ENCODE data around the gene SEC31A.
A peak's percentile ranks its signal among the peaks of the same experiment; 100 is the strongest.
"Not testable (repeated sequence)": the region's sequence is repeated elsewhere in the genome, so short reads cannot be mapped to it uniquely, and the experiment has no call there.

The SEC31A gene

GRCh38 chr4:82818664-82819662, 72.0 kb downstream of the SEC31A start:
- Mint-ChIP-seq H3K4me1 (no peaks in the 10 kb centered on the region), H3K4me3 (no peak overlapping the region), H3K27ac (peak overlapping the region in 1 of 3 experiments; percentile 23), H3K27me3 (ENCODE audit: low read depth) (no peaks in the 10 kb centered on the region), H3K9me3 (no peaks in the 10 kb centered on the region), H3K36me3 (ENCODE audit: low read depth) (peaks cover 59% of the 10 kb centered on the region)
- TF ChIP-seq CTCF (IDR thresholded peaks at IDR 0.05; ENCODE audit: unreplicated experiment in 3 of 3), result no peak

- H3K27ac Mint-ChIP-seq, H3K4me3 Mint-ChIP-seq, H3K4me1 Mint-ChIP-seq: not testable (repeated sequence)
Observed at GRCh38 chr4:82816874-82817273, 74.1 kb downstream of the SEC31A start.

GRCh38 chr4:82814034-82814433, 76.9 kb downstream of the SEC31A start:
- TF ChIP-seq CTCF (IDR thresholded peaks at IDR 0.05; ENCODE audit: unreplicated experiment in 3 of 3), result no peak
- peaks cover 18% of the 10 kb centered on the region for H3K4me1 Mint-ChIP-seq
- H3K27ac Mint-ChIP-seq, result no peak overlapping the region
- no peaks in the 10 kb centered on the region for H3K9me3 Mint-ChIP-seq
- peaks cover 24% of the 10 kb centered on the region for H3K36me3 Mint-ChIP-seq (ENCODE audit: low read depth)
- no peaks in the 10 kb centered on the region for H3K27me3 Mint-ChIP-seq (ENCODE audit: low read depth)
- H3K4me3 Mint-ChIP-seq, result no peak overlapping the region

More at GRCh38 chr4:82816874-82817273, 74.1 kb downstream of the SEC31A start:
- H3K36me3 Mint-ChIP-seq (ENCODE audit: low read depth), result peaks cover 43% of the 10 kb centered on the region
- not testable (repeated sequence) for H3K27me3 Mint-ChIP-seq (ENCODE audit: low read depth); H3K9me3 Mint-ChIP-seq

GRCh38 chr4:82811838-82812341, 79.1 kb downstream of the SEC31A start:
- peaks cover 18% of the 10 kb centered on the region for H3K4me1 Mint-ChIP-seq
- TF ChIP-seq CTCF (IDR thresholded peaks at IDR 0.05; ENCODE audit: unreplicated experiment in 3 of 3), result no peak
- peak overlapping the region in 1 of 3 experiments; percentile 3 for H3K4me3 Mint-ChIP-seq
- no peaks in the 10 kb centered on the region for H3K27me3 Mint-ChIP-seq (ENCODE audit: low read depth)
- no peaks in the 10 kb centered on the region for H3K9me3 Mint-ChIP-seq
- peak overlapping the region; percentile 28 to 68 (median 46) for H3K27ac Mint-ChIP-seq
- peaks cover 2% of the 10 kb centered on the region for H3K36me3 Mint-ChIP-seq (ENCODE audit: low read depth)

- H3K36me3 Mint-ChIP-seq (ENCODE audit: low read depth), result no peaks in the 10 kb centered on the region
- TF ChIP-seq CTCF (IDR thresholded peaks at IDR 0.05; ENCODE audit: unreplicated experiment in 3 of 3), result no peak
- H3K9me3 Mint-ChIP-seq, result no peaks in the 10 kb centered on the region
- no peak overlapping the region for H3K4me3 Mint-ChIP-seq
- H3K27me3 Mint-ChIP-seq (ENCODE audit: low read depth), result no peaks in the 10 kb centered on the region
- peak overlapping the region in 2 of 3 experiments; percentile 46 to 68 for H3K27ac Mint-ChIP-seq
- peaks cover 18% of the 10 kb centered on the region for H3K4me1 Mint-ChIP-seq
Observed at GRCh38 chr4:82811392-82811791, 79.6 kb downstream of the SEC31A start.

GRCh38 chr4:82810176-82810575, 80.8 kb downstream of the SEC31A start:
- Mint-ChIP-seq H3K27ac (peak overlapping the region in 2 of 3 experiments; percentile 56 to 60), H3K36me3 (ENCODE audit: low read depth) (no peaks in the 10 kb centered on the region), H3K4me1 (peaks cover 18% of the 10 kb centered on the region), H3K4me3 (no peak overlapping the region), H3K27me3 (ENCODE audit: low read depth) (no peaks in the 10 kb centered on the region), H3K9me3 (no peaks in the 10 kb centered on the region)
- TF ChIP-seq CTCF (IDR thresholded peaks at IDR 0.05; ENCODE audit: unreplicated experiment in 3 of 3), result no peak
